Left renal cortex interstitium (tissue), 4 donors: ENCODE measurements around the gene COQ3. TPM values are rescaled to one million over a fixed set of nuclear protein-coding genes. Genes with fewer than 3 reads are reported as not detected.
A peak's percentile ranks its signal among the peaks of the same experiment; 100 is the strongest.

Experiments
- DNase-seq, 4 donors: peaks; one replicate each; pipeline ENCODE4 v3.0.0-alpha.2; 2013; ENCODE audit warnings: low read depth in 4 of 4, low spot score in 2 of 4, missing footprints in 1 of 4
- polyA plus RNA-seq, 4 donors: library from polyadenylated mRNA; unstranded; fragments of 120-200 nt; gene quantifications; one replicate each; pipeline ENCODE4 v1.2.1, GENCODE V29; 2013; ENCODE audit not compliant: insufficient read length in 4 of 4

Gene COQ3, protein sequence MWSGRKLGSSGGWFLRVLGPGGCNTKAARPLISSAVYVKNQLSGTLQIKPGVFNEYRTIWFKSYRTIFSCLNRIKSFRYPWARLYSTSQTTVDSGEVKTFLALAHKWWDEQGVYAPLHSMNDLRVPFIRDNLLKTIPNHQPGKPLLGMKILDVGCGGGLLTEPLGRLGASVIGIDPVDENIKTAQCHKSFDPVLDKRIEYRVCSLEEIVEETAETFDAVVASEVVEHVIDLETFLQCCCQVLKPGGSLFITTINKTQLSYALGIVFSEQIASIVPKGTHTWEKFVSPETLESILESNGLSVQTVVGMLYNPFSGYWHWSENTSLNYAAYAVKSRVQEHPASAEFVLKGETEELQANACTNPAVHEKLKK
- 10 to 100 TPM; 10.3 to 13.7 (median 13.0) TPM for polyA plus RNA-seq

DNA sequence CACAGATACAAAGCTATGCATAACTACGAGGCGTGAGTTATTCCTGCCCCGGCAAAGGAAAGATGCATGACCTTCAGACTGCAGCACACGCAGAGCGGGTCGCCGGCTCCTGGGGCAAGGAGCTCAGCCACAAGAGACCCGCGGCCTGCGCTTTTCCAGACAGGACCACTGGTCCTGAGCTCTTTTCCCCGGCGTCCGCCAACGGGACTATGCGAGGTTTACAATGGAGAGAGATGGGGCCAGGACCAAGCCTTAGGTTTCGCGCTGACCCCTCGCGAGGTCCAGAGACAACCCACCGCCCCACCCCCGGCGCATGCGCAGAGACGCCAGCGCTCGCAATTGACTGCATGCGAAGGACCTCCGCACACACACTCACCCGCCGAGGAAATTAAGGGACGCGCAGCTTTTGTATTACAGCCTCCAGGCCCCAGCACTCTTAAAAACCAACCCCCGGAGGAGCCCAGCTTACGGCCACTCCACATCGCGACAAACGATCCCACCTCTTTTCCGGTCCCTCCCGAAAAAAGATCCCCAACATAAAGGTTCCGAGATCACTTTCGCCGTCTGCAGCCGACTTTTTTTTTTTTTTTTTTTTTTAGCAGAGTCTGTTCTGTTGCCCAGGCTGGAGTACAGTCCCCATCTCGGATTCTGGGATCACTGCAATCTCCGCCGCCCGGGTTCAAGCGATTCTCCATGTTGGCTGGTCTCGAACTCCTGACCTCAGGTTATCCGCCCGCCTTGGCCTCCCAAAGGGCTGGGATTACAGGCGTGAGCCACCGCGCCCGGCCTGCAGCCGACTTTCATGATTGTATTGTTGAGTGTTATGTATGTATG, at the start of gene COQ3:
TSS of gene COQ3 (minus strand) at position 498 of the 834 bp plus-strand sequence. CDS start at position 482, 16 bp downstream.
- peak; percentile 75 to 82 (median 78) for DNase-seq

DNA sequence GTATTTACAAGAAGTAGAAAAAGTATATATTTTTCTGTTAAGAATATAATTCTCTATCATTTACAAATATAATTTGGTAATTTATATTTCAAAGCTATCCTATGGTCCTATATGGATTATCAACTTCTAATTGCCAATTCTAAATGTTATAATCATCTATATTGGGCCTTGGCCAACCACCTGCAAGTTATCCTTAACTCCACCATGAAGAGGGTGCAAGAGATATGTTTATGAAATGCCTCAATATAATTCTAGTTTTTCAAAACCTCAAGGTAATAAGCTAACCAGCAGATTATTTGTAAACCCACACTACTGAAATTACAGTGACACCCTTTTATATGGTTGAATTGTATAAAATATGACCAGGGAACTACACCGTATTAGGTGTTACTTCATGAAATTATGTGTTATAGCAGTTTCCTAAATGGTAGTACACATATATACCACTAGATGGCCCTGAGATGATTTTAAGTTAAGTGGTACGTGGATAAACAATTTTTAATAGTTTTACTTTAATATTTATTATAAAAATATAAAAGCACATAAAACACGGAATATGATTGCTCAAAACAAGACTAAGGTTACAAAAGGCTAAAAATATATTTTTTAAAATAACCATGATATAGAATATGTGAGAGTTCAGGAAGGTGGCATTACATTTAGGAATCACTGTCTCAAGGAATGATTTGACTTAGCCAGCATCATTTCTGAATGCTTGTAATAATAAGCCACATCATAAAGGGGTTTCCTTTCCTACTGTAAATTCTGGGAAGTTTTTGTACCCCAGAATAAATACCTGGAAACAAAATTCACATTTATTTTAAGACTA, 40.9 kb upstream of the COQ3 start:
- DNase-seq, result no peak

DNA sequence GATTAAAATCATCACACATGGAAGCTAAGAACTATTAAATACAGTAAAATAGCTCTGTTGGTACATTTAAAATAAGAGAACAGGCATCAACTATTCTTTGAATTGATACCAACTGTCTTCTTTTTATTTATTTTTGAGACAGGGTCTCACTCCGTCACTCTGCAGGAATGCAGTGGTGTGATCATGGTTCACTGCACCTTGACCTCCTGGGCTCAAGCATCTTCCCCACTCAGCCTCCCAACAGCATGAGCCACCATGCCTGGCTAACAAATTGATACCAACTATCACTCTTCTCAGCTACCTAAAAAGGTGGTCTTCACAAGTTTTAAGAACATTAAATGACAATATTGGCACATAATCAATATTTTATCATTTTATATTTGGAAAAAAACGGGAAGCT, 38.9 kb upstream of the COQ3 start:
- peak in 1 of 4 donors; percentile 23 for DNase-seq

DNA sequence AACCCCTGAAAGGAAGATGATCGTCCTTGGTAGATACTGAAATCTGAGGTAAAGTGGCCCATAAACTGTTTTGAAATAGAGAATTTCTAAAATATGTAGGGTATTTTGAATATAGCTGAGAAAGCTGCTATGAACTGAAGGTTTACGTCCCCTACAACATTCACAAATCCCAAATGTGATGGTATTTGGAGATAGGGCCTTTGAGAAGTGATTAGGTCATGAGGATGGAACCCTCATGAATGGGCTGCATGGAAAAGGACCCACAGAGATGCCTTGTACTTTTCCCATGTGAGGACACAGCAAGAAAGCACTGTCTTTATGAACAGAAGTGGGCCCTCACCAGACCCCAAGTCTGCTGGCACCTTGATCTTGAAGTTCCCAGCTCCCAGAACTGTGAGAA, 37.9 kb upstream of the COQ3 start:
- DNase-seq, result no peak

DNA sequence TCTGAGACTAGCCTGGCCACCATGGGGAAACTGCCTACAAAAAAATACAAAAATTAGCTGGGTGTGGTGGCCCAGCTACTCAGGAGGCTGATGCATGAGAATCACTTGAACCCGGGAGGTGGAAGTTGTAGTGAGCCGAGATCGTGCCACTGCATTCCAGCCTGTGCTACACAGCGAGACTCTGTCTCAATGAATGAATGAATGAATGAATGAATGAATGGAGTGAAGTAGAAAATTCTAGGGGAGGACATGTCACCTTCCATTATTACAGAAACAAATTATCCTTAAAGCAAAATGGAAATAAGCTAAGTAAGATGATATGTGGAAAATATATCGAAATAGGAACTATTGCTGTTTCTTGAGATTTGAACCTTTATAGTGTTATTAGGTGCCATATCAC, 34.0 kb upstream of the COQ3 start:
- DNase-seq, result no peak

DNA sequence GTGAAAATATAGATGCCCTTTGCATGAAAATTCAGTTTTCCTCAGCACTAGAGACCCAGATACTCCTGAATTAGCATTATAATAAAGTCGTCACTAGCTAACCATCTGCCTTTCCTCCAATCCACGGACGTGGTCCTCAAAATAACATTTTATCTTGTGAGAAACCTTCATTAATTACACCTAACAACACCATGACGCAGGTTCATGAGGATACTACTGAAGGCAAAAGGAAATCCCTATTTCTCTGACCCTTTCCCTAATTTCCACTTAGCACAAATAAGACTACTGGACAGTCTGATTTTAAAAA, 32.4 kb upstream of the COQ3 start:
- peak in 1 of 4 donors; percentile 4 for DNase-seq

DNA sequence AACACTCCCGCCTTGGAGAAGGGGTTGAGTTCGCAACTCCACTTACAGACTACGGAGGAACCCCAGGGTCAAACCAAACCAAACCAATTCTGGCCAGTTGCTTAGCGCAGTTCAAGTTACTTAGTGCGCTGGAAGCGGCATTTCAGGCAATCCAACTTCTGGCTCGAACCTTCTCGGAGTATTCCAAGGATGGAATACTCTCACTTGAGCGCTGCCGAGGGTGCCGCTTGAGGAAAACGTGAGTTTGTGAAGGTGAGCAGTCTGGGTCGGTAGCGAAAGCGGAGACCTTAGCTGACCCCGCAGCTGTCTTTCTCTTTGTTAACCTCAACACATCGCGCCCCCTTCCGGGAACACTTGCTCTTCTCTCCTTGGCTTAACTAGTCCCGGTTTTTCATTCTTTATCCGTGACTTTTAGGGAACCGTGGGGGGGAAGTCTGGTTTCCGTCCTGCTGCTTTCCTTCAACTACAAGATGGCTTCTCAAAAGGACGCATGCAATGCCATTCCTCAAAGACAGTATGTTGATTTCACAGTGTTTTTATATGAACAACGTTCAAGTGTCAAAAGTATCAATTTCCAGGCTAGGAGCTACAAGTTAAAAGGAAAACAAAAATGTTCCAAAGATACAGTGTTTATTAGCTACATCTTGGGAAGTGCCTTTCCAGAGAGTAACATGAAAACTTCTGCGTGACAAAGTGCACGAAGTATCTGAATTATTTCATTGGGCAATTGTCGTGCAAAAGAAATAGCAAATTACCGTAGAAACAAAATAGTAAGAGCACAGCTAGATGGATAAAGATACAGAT, 31.9 kb upstream of the COQ3 start:
- DNase-seq, result peak; percentile 72 to 96 (median 84)

DNA sequence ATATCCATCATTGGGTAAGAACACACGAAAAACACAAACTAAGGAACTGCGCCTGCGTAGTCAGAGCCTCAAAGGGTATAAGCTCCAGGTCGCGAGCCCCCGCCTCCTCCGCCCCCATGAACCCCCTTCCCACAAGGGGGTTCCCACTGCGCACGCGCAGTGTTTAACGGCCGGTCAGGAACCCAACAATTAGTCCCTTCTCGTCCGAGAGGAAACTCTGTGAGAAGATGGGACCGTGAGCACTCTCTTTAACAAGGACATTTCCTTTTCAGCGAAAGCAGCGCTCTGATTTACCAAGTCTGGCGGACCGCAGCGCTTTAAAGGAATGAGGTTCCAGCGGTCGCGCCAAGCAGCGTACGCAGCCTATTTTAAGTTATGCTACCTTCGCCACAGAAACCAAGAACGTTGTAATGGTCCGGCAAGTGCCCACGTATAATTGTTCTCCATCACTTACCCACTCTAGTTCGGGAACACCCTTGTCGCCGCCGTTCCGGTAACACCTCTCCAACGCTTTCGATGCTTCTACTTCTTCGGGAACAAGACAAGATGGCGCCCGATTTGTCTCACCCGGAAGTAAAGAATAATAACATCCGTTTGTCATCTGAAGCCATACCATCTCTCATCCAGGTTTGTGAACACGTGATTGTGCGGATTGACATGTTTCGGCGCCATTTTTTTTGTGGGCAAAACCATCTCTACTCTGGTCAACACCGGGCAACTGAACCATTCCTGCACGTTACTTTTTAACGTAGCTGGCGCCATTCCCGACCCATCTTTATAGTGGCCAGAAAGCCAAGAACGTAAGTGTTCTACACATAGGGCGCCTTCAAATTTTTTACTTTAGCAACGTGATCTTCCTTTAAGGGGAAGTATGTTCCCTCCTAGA, 31.0 kb upstream of the COQ3 start, which contains the start of gene PNISR:
TSS of gene PNISR (minus strand) at position 548 of the 886 bp plus-strand sequence. CDS start 10,649 bp downstream, outside the sequence.
- DNase-seq, result peak; percentile 97 to 99 (median 98)

DNA sequence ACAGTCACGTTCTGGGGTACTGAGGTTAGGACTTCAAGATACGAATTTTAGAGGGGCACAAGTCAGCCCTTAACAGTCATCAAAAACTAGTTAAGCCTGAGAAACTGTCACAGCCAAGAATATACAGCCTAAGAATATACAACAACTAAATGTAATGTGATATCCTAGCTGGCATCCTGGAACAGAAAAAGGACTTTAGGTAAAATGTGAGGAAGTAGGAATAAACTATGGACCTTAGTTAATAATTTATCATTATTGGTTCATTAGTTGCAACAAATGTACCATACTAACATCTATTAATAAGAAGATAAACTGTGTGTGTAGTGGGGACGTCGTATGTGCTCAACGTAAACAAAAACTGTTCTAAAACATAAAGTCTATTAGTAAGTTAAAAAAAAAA, 30.0 kb upstream of the COQ3 start:
- no peak for DNase-seq

DNA sequence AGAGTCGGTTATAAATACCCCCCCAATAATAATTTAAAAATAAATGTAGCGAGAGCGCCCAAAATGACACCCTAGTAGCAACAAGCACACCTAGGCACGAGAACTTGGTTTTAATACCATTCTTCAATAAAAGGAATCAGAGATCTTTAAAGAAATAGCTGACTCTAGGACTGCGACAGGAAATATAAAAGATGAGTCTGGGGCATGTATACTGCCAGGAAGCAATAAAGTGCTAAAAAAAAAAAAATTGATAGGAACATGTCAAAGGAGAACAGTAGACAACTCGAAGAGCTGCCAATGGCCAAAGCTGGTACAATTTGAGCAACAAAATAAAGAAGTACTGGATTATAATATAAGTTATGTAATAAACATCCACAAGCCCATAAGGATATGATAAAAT, 28.9 kb upstream of the COQ3 start:
- DNase-seq, result no peak

DNA sequence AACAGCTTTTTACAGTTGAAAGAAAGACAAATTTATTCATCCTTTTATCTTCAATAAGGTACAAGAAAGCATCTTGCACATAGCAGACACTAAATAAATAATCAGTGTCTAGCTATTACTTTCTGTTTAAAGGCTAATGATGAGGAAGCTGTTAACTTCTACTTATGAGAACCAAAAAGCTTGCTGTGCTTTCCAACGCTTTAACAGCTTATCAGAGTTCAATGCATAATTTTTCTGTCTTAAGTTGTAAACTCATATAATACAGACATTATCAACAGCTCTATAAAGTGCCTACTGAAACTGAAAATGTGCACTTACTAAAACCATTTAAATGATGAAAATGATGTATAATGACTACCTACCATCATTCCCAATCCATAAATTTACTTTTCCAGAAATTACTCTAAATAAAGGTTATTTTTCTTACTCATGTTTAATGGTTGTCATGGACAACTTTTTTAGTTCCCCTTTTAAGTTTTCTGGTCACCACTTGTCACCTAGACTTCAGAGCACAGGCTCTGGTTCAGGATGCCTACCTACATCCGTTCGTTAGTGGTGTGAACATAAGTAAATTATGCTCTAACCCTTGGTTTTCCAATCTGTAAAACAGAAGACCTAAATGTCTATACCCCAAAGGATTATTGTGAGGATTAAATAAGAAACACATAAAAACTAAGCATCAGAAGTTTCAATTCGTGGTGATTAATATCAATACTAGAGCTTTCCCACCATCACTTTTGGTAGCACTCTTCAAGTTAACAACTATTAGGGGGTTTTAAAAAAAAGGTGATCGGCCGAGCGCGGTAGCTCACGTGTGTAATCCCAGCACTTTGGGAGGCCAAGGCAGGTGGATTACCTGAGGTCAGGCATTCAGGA, 23.1 kb upstream of the COQ3 start:
- no peak for DNase-seq

DNA sequence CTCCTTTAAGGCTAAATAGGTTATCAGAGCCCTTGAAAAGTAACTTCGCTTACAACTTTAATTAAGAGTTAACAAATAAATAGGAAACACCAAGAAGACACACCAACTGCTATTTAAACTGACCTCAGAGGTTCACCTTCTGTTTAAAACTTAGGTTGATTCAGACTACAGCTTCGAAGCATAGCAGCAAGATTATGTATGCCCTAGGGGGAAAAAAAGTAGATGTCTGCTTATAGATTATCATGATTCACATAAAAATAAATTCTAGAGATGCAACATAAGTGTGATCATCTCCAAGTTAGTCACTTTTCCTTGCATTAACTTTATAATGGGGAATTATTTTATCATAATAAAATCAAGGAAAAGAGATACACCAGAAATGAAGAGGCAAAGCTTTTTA, 22.2 kb upstream of the COQ3 start:
- no peak for DNase-seq

DNA sequence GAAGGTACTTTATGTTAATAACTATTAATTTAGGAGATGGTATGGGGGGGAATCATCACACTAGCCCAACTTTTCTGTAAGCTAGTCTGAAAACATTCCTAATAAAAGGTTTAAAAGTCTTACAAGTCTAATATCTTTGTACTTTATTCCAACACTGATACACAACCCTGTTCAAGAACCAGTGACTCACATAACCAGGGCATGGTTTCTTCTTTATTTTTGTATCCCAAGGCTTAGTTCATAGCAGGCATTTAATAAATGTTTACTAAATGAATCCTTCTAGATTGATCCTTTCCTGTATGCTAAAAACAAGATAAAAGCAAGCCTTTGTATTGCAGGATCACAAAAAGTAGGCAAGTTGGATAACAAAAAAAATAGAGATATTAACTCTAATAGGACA, 21.5 kb upstream of the COQ3 start:
- DNase-seq, result no peak

DNA sequence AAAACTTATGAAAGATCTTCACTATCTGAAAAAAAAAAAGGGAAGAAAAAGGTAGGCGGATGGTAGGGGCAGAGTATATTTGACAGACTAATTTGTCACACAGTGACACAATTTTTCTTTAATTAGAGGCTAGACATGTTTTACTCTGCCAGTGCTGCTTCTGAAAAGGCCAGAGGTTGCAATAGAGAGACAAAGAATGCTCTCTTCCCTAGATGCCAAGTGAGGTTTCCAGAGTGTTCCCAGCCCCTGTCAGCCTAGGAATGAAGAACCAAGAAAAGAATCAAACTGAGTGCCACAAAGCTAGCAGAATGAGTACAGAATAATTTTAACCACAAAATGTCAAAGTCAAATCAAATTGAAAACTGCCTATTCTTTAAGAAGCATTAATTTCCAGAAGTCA, 18.1 kb upstream of the COQ3 start:
- DNase-seq, result no peak

DNA sequence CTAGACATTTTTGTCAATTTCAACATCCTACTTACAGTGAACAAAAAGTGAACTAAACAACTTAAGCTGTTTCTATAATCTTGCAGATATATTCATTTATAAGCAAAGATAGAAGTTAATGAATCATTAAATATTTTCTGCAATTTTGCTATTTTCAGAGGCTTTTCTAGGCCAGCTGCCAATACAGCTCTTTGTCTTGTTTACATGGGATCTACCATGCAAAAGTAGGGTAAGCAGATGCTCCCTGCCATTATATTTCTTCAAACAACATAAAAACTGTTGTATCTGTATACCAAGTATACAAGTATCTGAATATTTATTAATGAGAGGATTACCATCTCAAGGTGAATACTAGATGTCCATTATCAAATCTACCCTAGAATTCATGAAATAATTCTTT, 15.7 kb upstream of the COQ3 start:
- no peak for DNase-seq

DNA sequence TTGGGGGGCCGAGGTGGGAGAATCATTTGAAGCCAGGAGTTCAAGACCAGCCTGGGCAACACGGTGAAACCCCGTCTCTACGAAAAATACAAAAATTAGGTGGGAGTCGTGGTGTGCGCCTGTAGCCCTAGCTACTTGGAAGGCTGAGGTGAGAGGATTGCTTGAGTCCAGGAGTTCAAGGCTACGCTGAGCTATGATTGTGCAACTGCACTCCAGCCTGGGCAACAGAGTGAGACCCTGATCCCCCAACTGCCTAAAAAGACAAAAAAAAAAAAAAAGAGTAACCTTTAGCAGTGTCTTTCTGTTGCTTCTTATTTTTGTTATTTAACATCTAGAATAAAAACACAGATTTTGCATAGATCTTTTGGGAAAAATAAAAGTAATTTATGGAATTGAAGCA, 13.1 kb upstream of the COQ3 start:
- DNase-seq, result no peak

DNA sequence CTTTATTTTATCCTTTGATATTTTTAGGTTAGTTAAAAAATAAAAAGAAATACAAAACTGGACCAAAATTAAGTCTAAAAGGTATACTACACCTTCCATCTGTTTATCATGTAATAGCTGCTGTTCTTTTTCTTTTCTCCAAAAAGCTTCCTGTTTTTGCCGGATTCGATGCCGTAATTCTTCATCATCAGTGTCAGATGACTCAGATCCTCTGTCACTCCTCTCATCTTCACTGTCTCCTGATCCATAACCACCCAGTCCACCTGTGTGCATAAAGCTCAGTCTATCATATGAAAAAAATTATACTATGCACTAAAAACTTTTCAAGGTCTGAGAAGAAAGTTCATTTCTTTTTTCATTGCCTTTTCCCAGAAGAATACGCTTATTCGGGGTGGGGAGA, 8.5 kb upstream of the COQ3 start:
- DNase-seq, result no peak

DNA sequence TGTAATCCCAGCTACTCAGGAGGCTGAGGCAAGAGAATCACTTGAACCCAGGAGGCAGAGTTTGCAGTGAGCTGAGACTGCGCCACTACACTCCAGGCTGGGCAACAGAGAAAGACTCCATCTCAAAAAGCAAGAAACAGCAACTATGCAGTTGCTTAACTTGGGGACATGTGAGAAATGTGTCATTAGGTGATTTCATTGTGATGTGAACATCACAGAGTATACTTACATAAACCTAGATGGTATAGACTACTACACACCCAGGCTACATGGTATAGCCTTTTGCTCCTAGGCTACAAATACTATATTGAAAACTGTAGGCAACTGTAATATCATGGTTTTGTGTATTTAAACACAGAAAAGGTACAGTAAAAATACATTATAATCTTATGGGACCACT, 3.3 kb upstream of the COQ3 start:
- no peak for DNase-seq
